ENCODE measurements around the gene BCL2L11.

BCL2L11 gene

DNA sequence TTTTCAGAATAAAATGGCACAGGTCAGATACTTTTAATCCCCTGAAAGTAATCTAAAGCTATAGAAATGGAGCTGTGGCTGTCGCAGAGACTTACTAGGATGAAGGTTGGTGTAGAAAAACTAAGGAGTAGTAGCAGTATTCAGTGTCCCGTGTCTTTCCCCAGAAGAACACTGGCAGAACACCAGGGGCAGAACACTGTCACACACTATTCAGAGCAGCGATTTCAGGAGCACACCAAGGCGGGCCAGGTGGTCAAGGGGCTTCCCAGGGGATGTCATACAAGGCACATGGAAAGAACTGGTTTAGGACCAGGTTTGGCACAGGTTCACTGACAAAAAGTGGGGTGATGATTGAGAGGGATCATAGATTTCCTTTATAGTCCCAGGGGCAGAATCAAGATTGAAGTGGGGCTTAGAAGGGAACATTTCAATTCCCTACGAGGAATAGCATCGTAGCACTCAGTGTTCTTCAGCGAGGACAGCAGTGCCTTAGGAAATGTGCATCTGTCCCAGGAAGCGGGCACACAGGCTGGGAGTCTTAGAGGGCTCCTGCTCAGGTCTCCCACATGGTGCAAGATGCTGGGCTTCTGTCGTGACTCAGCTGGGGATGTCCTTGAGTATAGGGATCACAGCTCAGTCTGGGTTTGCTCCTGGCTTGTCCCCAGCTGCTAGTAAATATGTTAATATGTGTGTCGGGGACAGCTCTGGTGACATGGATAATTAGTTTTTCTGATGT is 22.6 kb downstream of the BCL2L11 start:
- DNase-seq (ENCODE audit: low read depth in 2 of 2): no peak

DNA sequence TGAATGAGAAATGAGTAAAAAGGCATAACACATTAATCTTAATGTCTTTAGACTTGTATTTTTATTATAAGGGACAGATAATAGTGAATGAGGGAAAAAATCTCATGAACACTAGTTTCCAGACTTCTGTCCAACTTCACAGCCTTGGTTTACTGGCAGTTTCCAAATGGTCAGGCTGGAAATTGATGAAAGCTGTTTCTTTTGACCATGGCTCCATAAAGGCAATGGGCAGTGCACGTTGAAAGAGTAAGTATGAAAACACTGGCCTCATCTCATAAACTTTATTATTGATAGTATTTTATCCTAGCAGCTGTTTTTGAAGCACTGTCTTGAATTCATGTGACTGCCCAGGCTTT is 23.1 kb downstream of the BCL2L11 start:
- DNase-seq (ENCODE audit: low read depth in 2 of 2): no peak

DNA sequence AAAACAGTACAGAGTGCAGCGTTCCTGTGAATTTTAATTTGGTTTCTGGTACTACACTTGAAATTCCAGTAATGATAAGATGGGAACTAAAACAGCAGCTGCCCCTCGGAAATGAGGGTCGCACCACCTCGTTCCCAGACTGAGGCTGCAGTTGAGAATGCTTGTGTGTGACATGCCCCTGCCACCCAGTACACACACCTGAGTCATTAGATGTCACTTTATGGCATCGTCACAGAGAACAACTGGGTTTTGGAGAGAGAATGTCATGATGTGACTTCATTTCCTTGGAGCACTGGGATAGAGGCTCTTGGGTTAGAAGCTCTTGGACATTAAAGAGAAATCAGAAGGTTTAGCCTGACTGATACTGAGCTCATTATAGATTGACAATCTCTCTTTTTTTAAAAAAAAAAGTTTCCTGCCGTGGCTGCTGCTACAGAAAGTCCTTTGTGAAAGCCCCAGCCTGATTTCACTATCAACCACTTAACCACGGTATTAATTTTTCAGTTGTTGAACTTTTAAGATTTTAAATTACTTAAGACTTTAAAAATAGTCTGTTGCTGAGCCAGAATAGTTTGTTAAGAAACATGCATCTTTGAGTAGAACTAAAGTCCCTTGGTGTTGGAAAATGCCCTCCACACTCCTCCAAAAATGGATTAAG is 24.5 kb downstream of the BCL2L11 start:
- no peak for DNase-seq (ENCODE audit: low read depth in 2 of 2)

DNA sequence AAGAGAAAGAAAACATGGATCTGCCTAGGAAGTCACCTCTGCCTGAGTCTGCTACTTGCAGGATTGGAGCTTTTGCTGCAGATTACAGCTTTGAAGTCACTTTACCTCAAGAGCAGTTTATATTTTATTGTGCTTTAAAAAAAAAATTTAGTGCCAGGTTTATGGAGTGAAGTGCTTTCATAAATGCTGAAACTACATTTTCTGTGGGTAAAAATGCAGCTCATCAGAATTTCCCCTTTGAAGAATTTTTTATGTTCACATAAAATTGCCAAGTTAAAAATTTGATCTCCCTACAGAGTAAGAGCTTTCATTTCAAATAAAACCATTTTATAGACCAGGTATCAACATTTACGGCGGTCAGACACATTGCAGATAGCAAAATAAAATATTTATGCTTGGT is 25.2 kb downstream of the BCL2L11 start:
- DNase-seq (ENCODE audit: low read depth in 2 of 2): no peak

DNA sequence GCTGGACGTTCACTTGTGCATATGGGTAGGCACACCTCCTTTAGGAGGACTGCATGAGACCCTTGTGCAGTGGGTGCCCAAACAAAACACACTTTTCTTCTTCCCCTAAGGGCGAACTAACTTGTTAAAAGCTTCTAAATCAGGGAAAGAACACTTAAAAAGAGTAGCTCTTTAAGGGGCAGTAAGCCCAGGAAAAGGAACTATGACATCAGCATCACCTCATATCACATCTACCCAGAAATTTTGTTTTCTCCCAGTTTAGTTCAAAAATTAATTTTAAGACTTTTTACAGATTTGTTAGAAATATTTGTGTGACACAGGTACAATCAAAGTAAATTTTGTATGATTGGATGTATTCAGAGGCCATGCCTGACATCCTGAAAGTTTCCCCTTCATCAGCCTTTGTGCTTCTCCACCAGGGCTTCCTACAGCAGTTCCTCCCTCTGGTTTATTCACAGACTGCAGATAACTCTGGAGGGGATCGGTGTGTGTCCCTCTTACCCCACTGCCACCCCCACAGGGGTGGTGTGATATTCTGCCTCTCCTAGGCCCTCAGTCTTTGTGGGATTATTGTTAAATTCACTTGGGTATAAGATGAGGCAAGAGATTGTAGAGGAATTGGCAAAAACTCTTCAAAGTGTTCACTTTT is 27.6 kb downstream of the BCL2L11 start:
- no peak for DNase-seq (ENCODE audit: low read depth in 2 of 2)

DNA sequence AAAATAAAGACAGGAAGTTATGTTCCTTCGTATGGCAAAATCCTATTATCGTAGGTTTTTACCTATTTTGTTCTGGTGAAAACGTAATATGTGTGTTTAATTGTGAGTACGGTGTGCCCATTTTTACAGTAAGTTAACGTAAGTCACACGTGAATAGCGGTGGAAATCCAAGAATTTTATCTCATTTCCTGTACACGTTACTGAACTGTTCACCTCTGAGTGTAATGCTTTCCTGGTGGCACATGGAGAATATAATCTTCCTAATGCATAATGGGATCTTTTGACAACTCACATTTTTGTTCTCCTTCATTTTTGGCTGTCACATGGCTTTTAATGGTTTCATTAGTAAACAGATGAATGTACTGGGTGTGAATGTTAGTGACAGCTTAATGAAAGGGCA is 28.2 kb downstream of the BCL2L11 start:
- no peak for DNase-seq (ENCODE audit: low read depth in 2 of 2)

DNA sequence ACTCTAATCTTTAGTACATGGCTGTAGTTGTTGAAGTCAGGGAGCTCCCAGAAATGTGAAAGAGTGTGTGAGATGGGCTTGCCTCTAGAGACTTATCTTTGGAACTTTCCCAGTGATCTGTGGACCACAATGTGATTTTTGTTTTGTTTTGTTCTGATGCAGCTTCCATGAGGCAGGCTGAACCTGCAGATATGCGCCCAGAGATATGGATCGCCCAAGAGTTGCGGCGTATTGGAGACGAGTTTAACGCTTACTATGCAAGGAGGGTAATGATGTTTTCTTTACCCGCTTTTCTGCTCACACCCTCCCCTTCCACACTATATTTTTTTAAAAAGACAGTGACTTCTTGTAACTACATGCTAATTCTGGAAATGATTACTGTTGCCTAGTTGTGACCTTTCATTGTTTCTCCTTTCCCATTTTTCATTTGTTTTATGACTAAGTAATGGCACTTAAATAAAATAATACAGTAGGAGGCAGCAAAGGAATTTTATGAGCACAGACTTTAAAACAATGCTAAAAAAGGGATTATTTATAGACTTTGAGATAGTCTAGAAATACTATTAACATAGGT is 29.3 kb downstream of the BCL2L11 start:
- DNase-seq (ENCODE audit: low read depth in 2 of 2): no peak

DNA sequence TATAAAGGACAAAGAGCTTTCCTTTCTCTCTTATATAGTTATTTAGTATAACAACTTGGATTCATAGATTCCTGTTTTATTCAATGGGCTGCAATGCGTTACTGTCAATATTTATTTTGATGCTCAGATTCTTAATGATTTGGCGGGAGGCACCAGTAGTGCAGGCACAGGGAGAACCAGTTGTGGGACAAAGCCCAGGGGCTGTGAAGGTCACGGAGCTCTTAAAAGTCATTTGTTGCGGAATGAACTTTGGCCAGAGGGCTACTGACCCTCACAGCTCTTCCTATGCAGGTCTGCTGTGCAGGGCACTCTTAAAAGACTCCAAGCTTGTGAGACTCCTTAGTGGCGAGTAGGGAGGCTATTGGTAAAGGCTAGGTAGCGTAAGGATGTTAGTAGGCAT is 34.0 kb downstream of the BCL2L11 start:
- no peak for DNase-seq (ENCODE audit: low read depth in 2 of 2)

DNA sequence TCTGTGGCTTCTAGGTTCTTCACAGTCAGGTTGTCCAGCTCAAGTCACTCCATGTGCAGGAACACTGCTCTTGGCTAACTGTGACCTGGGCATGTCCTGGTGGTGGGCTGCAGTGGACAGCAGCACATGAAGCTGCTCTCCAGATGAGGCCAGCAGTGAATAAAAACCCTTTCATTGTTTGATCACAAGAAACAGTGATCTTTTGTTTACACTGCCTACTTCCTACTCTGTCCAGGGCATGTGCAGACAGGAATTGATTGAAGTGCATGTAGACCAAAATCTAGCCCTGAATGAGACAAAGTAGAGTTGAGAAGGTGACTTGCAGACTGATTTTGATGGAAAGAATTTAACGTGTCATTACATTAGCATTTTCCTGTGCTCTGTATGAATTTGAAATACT is 34.9 kb downstream of the BCL2L11 start:
- no peak for DNase-seq (ENCODE audit: low read depth in 2 of 2)

DNA sequence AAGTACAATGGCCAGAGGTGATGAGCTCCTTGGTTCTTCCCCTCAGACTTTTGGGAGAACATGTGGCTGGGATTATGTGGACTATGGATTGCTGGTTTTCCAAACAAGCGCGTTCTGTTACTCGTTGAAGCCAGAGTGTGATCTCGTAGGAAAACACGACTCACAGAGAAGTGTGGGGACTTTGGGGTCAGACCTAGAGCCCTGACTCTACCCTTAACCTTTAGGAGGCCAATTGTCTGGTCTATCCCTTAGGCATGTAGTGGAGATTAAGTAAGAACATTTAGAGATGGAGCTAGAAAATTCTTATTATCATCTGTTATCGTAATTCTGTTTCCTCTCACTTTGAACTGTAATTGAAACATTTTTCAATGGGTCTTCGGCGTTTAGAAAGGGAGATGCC is 35.8 kb downstream of the BCL2L11 start:
- no peak for DNase-seq (ENCODE audit: low read depth in 2 of 2)

DNA sequence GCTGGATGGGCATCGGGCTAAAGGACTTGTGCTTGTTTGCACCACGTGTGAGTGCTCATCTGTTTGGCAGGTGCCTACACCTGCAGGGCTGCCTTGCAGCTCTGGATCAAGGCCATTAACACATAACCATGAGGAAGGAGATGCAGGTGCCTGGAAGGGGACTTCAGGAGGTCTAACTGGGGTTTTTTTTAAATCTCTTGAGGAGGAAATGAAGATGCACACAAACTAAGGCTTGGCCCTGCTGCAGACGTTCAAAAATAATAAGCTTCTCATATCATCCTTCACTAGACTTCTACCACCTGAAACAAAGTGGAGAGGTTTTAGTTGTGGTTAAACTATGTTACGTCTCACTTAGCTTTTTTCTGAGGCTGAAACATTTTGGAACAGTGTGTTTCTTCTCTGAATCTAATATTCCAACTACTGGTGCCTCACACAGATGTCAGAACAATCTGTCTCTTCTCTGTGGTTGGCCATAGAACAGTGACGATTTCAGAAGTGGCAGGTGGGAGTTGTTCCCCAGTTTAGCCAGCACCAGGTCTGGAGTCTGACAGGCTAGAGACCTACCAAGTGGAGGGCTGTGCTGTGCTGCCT is 36.5 kb downstream of the BCL2L11 start:
- DNase-seq (ENCODE audit: low read depth in 2 of 2): no peak

DNA sequence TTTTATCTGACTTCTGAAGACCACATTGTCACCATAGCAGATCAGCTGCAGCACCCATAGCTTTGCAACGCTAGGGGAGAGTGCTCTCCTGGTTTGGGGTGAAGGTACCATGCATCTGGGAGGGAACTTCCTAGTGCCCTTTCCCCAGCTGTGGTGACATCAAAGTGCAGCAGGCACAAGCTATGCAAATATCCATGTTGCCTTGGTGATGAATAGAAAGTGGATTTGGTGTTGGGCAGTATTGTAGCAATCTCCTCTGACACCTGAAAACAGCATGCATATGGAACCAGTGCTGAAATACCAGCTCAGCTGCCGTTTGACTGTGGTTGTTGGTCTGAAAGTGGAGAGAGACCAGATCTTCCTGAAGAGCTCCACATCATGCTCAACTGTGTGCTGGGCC is 37.1 kb downstream of the BCL2L11 start:
- DNase-seq (ENCODE audit: low read depth in 2 of 2): no peak

DNA sequence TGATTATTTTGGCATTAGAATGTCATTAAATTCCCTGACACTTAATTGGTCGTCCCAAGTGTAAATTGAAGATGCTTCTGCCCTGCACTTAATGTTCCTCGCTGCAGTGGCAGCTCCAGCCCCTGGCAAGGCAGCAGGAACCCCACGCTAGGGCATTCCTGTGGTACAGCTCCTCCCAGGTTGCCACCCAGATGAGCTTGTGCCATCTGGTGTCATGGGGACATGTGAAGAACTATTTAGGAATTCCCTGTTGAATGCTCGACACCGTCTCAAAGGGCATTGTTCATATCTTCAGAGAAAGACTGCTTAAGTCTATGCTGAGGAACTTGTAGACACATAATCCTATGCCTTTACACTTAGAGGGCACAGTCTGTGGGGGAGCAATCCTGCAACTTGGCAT is 38.9 kb downstream of the BCL2L11 start:
- no peak for DNase-seq (ENCODE audit: low read depth in 2 of 2)

DNA sequence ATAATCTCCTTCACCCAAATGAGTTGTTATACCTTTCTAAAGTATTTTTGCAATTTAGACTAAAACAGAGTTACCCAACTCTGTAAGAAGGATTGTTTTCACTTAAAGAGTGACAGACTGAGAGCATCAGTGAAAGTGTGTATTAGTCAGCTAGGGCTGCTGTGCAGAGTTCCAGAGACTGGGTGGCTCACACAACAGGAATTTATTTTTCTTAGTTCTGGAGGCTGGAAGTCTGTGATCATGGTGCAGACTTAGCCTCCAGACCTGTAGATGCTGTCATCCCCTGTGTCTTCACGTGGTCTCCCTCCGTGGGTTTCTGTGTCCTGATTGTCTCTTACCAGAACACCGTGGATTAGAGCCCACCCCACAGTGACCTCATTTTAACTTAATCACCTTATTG is 40.0 kb downstream of the BCL2L11 start:
- DNase-seq (ENCODE audit: low read depth in 2 of 2): no peak

DNA sequence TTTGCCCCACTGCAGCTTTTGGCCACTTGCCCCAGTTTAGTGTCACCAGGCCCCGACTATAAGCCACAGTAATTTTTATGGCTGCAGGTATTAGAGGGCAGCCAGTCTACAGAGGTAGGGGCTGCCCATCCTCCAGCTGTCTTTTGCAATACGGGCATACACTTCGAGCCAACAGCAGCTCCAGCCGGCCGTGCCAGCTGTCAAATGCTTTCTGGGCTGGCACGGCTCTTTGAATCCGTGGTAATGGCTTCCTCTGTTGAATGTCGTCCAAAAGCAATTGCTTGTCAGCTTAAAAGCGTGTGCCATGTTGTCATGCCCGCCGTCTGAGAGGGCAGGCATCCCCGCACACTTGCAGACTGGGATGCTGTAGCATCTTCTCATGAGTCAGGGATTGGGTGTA is 41.3 kb downstream of the BCL2L11 start:
- DNase-seq (ENCODE audit: low read depth in 2 of 2): no peak

DNA sequence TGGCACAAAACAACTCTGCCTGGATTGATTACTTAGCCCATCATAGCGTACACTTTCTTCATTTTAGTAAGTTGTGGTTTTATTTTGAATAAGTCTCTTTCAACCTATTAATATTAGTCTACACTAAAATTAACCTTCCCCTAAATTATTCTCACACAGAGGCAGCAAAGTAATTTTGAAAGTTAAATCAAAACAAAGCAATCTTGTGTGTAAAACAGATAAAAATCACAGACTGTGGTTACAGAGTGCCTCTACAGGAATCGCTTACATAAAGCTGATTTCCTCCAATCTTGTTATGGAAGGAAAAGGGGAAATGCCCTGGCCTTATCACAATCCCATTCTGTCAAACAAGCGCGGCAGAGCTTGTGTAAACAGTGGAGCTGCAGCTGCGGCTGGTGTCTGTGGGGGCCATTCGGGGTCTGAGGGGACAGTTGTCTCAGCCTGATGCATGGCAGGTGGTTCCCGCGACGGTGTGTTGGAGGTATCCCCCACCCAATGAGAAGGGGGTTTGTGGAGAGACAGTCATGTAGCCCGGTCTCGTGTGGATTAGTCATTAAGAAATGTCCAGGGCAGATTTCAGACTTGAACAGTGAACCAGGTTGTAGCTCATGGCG is 42.1 kb downstream of the BCL2L11 start:
- no peak for DNase-seq (ENCODE audit: low read depth in 2 of 2)

DNA sequence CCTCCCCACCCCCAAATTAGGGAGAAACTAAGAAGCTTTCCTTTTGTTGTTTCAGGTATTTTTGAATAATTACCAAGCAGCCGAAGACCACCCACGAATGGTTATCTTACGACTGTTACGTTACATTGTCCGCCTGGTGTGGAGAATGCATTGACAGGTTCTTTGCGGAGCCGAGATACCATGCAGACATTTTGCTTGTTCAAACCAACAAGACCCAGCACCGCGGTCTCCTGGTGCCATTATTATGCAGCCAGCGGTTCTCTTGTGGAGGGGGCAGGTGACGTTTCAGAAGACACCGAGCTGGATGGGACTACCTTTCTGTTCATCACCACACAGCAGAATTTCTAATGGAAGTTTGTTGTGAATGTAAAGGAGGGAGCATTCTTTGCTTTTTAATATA is 43.4 kb downstream of the BCL2L11 start:
- DNase-seq (ENCODE audit: low read depth in 2 of 2): no peak

DNA sequence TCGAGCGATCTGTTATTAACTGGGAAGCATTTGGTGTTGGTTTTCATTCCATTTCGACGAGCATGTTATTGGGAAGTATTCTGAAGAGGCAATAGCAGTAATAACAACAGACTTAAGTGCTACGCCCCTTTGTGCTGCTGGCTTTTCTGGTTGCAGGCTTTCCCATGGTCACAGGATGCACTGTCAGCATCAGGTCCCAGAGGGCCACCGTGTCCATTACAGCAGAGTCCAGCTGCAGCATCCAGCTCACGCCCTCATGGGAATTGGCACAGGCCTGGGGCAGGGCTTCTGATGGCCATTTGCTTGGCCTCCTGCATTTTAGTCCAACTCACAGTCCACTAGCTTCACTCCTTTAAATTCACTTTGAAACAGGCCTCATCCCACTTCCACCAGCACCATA is 44.4 kb downstream of the BCL2L11 start:
- DNase-seq (ENCODE audit: low read depth in 2 of 2): no peak

DNA sequence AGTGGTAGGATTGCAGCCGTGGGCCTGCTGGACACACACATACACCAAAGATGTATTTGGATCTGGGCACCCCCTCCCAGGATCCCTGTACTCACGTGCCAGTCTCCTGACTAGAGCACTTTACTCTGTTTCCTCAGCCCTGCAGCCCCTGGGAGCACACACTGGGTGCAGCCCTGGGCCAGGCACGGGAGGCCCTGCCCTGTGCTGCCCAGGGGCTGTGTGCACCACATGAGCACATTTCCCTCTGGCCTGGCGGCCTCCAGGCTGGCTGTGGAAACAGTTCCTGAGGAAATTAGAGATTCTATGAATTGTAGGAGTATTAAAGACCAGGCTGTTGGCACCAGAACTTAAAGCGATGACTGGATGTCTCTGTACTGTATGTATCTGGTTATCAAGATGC is 45.4 kb downstream of the BCL2L11 start:
- DNase-seq (ENCODE audit: low read depth in 2 of 2): no peak

DNA sequence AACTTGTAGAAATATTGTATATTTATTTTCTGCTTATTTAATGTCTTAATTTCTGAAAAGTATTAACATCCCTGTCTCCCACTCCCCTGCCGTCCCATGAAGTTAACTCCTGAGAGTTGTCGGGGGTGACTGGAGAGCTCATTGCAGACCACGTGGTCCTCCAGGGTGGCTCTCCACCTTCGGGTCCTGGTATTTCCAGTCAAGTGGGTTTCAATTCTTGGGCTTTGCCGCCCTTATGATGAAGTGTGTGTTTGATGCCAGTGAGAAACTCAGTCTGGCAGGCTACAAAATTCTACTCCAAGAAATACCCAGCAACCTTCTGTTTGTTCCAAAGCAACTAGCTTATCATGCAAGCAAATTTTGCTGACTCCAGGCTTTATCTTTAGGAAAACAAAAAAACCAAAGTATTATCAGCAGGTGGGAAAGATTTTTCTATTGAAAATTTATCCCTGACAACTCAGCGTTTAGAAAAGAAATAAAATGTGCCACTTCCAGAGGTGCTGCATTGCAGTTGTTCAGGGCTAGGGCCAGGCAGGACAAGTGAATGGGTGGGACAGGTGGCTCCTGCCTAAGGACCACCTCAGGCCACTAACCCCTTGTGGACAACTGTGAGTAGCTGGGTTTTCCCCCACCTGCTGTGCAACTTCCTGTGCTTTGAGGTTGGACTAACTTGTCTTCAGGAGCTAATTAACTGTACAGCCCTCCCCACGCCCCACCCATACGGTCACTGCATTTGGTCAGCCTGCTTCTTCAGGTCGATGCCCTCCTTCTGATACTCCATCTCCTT is 46.6 kb downstream of the BCL2L11 start:
- no peak for DNase-seq (ENCODE audit: low read depth in 2 of 2)

DNA sequence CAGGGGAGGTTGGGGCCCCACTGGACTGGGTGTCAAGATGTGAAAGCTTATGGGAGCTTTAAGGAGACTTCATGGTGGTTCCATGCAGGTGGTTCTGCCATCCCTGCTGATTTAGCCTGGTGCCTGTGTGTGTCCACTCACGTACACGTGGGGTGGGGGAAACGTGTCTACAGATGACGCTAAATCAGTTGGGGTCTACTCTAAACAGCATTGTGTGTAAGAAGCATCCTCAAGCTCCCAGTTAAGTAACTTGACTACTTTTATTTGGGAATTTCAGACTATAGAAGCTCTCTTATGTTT is 47.1 kb downstream of the BCL2L11 start:
- no peak for DNase-seq (ENCODE audit: low read depth in 2 of 2)
